Stimulated activated CD8-positive, alpha-beta memory T cell treated with anti-CD3 and anti-CD28 coated beads, Interleukin-4, amount 100 ng/mL, for 4 hours (primary cell): Measurements from ENCODE around the gene SLC66A2.
"Not testable (repeated sequence)": the region's sequence is repeated elsewhere in the genome, so short reads cannot be mapped to it uniquely, and the experiment has no call there.

Experiments
- DNase-seq, 2 donors: peaks; one replicate each; pipeline ENCODE4 v3.0.0-alpha.2; 2020; ENCODE audit warnings: low read depth in 2 of 2, low spot score in 1 of 2

Gene SLC66A2

GRCh38 chr18:79869591-79870300 is 81.7 kb downstream of the SLC66A2 start:
- DNase-seq = no peak

GRCh38 chr18:79868811-79869541 is 82.5 kb downstream of the SLC66A2 start:
- DNase-seq = no peak

GRCh38 chr18:79868168-79868784 is 83.2 kb downstream of the SLC66A2 start:
- DNase-seq = no peak

GRCh38 chr18:79867666-79868065 is 83.8 kb downstream of the SLC66A2 start:
- DNase-seq = no peak

- DNase-seq = no peak
These were observed 84.4 kb downstream of the SLC66A2 start for GRCh38 chr18:79866889-79867574.

- not testable (repeated sequence) for DNase-seq
These were observed 85.5 kb downstream of the SLC66A2 start for GRCh38 chr18:79865951-79866350.

- DNase-seq = not testable (repeated sequence)
These were observed 86.5 kb downstream of the SLC66A2 start for GRCh38 chr18:79864955-79865354.

- DNase-seq = no peak
These were observed 87.3 kb downstream of the SLC66A2 start for GRCh38 chr18:79864006-79864725.

- no peak for DNase-seq
These were observed 88.1 kb downstream of the SLC66A2 start for GRCh38 chr18:79863161-79864005.

GRCh38 chr18:79862562-79862961 is 88.9 kb downstream of the SLC66A2 start:
- no peak for DNase-seq

GRCh38 chr18:79861687-79862086 is 89.8 kb downstream of the SLC66A2 start:
- DNase-seq = no peak

- DNase-seq = no peak
These were observed 92.1 kb downstream of the SLC66A2 start for GRCh38 chr18:79859314-79859713.

GRCh38 chr18:79857082-79857671 is 94.3 kb downstream of the SLC66A2 start:
- no peak for DNase-seq

- no peak for DNase-seq
These were observed 95.1 kb downstream of the SLC66A2 start for GRCh38 chr18:79856119-79857007.

- no peak for DNase-seq
These were observed 96.1 kb downstream of the SLC66A2 start for GRCh38 chr18:79855147-79855933.

- no peak for DNase-seq
These were observed 97.5 kb downstream of the SLC66A2 start for GRCh38 chr18:79853993-79854364.

- no peak for DNase-seq
These were observed 98.0 kb downstream of the SLC66A2 start for GRCh38 chr18:79853303-79853992.
